Measurements from ENCODE around the gene GATD1. TPM values are rescaled to one million over a fixed set of nuclear protein-coding genes. Genes with fewer than 3 reads are reported as not detected.

Gene GATD1
- total RNA-seq, 1 donor from 2014 or later = 19.6 TPM

GRCh38 chr11:811446-812245 is 34.4 kb upstream of the GATD1 start:
- peak; percentile 61 for DNase-seq

- DNase-seq = no peak
These were observed 32.8 kb upstream of the GATD1 start for GRCh38 chr11:810040-810567.

- peak; percentile 98 for DNase-seq
These were observed 32.2 kb upstream of the GATD1 start, which contains the start of gene RPLP2 for GRCh38 chr11:809287-810039. TSS of gene RPLP2 (plus strand) at chr11:809967. CDS start at chr11:810235, 268 bp downstream.

DNA sequence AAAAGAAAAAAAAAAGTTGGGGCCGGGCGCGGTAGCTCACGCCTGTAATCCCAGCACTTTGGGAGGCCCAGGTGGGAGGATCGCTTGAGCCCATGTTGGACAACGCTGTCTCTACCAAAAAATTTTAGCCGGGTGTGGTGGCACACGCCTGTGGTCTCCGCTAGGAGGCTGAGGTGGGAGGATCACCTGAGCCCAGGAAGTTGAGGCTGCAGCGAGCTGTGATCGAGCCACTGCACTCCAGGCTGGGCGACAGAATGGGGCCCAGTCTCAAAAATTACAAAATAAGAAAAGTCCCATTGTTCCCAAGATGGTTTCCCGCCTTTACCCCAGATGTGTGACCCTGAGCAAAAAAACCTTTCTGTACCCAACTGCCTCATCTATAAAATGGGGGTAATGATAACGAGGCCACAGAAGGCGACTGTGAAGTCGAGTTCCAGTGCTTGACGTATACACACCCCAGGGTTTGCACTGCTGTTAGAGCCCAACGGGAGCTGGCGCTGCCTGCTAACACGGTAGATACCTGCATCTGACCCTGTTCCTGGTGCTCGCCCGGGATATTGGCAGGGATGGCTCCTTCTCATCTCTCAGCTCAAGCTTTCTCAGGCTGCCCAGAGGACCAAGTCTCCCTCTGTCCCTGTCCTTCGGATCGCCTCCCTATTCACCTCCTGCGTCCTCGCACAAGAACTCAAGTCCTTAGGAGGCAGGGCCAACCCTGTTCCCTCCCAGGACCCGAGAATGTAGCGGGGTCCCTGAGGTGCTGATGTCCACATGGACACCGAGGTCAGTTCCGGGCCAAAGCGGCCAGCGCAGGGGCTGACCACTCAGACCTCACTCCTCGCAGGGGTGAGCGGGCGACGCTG is 31.4 kb upstream of the GATD1 start:
- no peak for DNase-seq

DNA sequence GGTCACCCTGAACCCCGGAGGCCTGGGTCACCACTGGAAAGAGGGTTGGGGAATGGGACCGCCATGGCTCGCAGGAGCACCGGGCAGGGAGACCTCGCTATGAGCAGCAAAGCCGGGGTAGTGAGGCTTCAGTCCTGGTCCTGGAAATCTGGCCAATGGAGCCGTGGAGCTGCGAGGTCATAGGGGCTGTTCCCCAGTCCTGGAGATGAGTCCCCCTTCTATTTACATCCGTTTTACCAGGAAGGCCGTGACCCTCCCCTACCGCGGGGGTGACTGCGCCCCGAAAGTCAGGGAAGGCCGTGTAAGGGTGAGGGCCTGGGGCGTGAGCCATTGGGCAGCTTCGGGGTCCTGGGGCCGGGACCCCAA is 27.3 kb upstream of the GATD1 start:
- no peak for DNase-seq

- no peak for DNase-seq
These were observed 26.7 kb upstream of the GATD1 start for GRCh38 chr11:803770-804598.

- no peak for DNase-seq
These were observed 26.1 kb upstream of the GATD1 start for GRCh38 chr11:803467-803742.

DNA sequence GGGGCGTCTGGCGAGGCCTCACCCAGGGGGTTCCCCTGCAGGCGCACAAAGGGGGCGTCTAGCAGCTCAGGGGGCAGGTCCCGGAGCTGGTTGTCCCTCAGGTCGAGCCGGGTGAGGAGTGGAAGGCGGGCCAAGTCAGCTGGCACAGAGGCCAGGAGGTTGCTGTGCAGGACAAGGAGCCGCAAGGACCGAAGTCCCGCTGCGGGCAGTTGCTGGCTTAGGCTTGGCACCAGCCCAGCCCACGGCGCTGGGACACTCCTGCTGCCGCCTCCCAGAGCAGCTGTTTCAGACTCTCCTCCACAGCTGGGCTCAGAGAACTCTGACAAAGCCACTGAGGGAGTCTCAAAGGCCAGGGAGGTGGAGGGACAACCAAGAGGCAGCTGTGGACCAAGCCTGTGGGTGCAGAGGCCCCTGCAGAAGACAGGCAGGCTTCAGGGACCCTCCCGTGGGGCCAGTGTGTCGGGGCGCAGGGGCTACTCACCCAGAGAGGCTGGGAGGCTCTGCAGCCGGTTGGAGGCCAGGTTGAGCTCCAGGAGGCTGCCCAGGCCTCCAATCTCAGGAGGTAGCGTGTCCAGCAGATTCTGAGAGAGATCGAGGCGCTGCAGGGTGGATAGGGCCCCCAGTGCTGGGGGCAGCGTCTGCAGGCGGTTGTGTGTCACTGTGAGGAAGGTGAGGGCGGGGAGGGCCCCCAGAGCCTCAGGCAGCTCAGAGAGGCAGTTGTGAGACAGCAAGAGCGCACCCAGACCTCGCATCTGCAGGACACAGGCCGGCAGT is 25.6 kb upstream of the GATD1 start:
- no peak for DNase-seq

DNA sequence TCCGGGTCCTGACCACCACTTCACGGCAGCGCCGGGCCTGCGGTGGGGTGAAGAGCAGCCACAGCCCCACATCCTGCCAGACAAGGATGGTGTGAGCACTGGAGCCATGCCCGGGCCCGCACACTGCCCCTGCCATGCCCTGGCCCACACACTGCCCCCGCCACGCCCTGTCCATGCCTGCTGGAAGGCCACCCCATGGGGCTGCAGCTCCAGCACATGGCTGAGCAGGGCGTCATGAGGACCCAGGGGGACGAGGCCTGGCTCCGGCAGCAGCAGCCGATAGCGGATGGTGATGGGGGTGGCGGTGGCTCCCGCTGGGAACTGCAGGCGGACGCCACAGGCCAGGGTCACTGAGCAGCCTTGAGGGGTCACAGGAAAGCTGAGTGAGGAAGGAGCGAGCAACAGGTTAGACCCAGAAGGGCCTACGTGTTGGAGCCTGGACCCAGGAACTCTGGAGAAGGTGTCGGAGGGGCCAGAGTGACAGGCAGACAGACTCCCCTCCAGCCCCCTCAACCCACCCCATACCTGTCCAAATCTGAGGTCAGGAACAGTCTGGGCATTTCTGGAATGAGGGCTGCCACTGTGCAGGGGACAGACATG is 24.8 kb upstream of the GATD1 start:
- DNase-seq = no peak

GRCh38 chr11:801097-801780 is 24.0 kb upstream of the GATD1 start:
- no peak for DNase-seq

GRCh38 chr11:800473-800872 is 23.2 kb upstream of the GATD1 start:
- DNase-seq = no peak

GRCh38 chr11:799641-800316 is 22.5 kb upstream of the GATD1 start:
- DNase-seq = no peak

DNA sequence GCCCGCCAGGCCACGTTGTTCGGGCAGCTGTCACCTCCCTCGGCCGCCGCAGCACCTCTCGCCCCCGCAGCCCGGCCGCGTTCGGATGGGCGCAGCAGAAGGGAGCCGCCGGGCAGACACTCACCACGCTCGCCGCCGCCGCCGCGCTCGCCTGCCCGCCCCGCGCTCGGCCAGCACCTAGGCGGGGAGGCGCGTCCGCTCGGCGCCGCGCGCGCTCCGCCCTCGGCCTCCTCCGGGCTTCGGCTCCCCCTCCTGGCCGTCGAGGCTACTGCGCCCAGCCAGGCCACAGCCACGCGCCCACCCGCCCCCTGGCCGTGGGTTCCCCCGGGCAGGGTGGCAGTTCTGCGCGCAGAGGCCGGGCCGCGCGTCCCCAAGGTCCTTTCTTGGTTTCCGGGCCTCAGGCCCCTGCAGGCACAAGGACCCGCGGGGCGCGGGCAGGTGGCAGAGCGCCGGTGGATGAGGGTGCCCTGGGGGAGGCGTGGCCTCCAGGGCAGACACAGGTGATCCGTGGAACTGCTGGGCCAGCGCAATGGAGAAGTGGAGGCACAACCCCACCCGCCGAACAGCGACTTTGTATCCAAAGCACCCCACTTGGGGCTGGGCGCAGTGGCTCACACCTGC is 20.9 kb upstream of the GATD1 start, which contains the start of gene SLC25A22:
Gene SLC25A22 (minus strand): TSS at position 189 of the 621 bp plus-strand sequence. CDS start 3,275 bp downstream, outside the sequence.
- DNase-seq = peak; percentile 88

GRCh38 chr11:797296-798092 is 20.2 kb upstream of the GATD1 start:
- peak; percentile 77 for DNase-seq

GRCh38 chr11:796565-797295 is 19.4 kb upstream of the GATD1 start:
- no peak for DNase-seq

GRCh38 chr11:795634-796564 is 18.6 kb upstream of the GATD1 start:
- DNase-seq = peak; percentile 74

Measured in dermis blood vessel endothelial cell (primary cell).